Right lobe of liver (tissue), 6 donors: ENCODE results near the gene UNC5B. TPM values are rescaled to one million over a fixed set of nuclear protein-coding genes. Genes with fewer than 3 reads are reported as not detected.

Experiments used
- ATAC-seq, 4 donors: fragments of 200-7000 bp; cut with Tn5 transposase; one replicate each; pipeline ENCODE4 v1.9.1; 2020; ENCODE audit warnings: mild to moderate bottlenecking in 4 of 4, moderate library complexity in 4 of 4
- DNase-seq, 3 donors: peaks; one replicate each; pipeline ENCODE4 v3.0.0-alpha.2; 2020
- H3K27ac ChIP-seq, 3 donors: fragments of 200-600 bp; one replicate each; pipeline ENCODE4 v1.8.0; 2022
- H3K27me3 ChIP-seq, 2 donors: fragments of 200-600 bp; one replicate each; pipeline ENCODE4 v1.8.0; 2022
- H3K36me3 ChIP-seq, 4 donors: fragments of 200-600 bp; sonication (generic) in 1 of 4; one replicate each; pipeline versions ENCODE4 v1.5.1 to v1.8.0; 2017 to 2022; ENCODE audit warnings: control low read depth in 1 of 4
- H3K4me1 ChIP-seq, 4 donors: fragments of 200-600 bp; sonication (generic) in 1 of 4; one replicate each; pipeline versions ENCODE4 v1.5.1 to v1.8.0; 2017 to 2022; ENCODE audit warnings: control low read depth in 1 of 4
- H3K4me3 ChIP-seq, 3 donors: fragments of 200-600 bp; one replicate each; pipeline ENCODE4 v1.8.0; 2022
- H3K9me3 ChIP-seq, 4 donors: fragments of 200-600 bp; sonication (generic) in 1 of 4; one replicate each; pipeline versions ENCODE4 v1.5.1 to v1.8.0; 2017 to 2022; ENCODE audit warnings: control low read depth in 1 of 4
- CTCF ChIP-seq, 4 donors: fragments of 200-600 bp in 3 of 4; fragments of 450-650 bp in 1 of 4; IDR thresholded peaks; one replicate each; pipeline versions ENCODE4 v1.5.1 to v1.8.0; 2016 to 2022; ENCODE audit warnings: antibody characterized with exemption in 4 of 4, mild to moderate bottlenecking in 2 of 4
- POLR2A ChIP-seq: fragments of 450-650 bp; IDR thresholded peaks from one replicate; pipeline ENCODE4 v1.6.1; 2017; ENCODE audit warnings: antibody characterized with exemption, mild to moderate bottlenecking
- WGBS: methylation state at CpG from one replicate; pipeline ENCODE4 v1.1.6; 2018; ENCODE audit warnings: low coverage, low lambda C conversion rate; ENCODE audit not compliant: insufficient coverage; ENCODE audit errors: missing lambda C conversion rate; 5-methylcytosine and 5-hydroxymethylcytosine counted together
- intact Hi-C, 2 donors: fragments of 100-400 bp; cut with DNase I; formaldehyde crosslinking; loops; one replicate each; pipeline versions ENCODE4 v1.11.2 to v1.14.1; 2022
- long read RNA-seq: library from polyadenylated mRNA; unstranded; transcript quantifications from one replicate; pipeline ENCODE4 v2.0.0, GENCODE V29; 2019
- total RNA-seq, 6 experiments: library from RNA; depleted of rRNA in 2 of 6; stranded (reverse); fragments of >200 nt in 2 of 6; fragmentation: NEBNext Ultra II Directional in 3 of 6; extraction: Animal tissue kit (Norgen Biotek cat#: 25700) in 3 of 6; gene quantifications; one replicate each; pipeline versions ENCODE4 v1.1.0 to v1.2.4, GENCODE V29; 2016 to 2023
- donor health status: DM: no; HTN: yes; CAD: no.
- donor health status: DM: no; HTN: no; CAD: no.
- donor health status: DM: no; HTN: no; CAD: no.
- donor health status: DM: no; HTN: yes; CAD: no.
- donor health status: DM: no; HTN: yes; CAD: no.

UNC5B gene
- 1 to 10 TPM; 1.0 to 6.2 (median 2.1) TPM for total RNA-seq
- long read RNA-seq = 0 reads

- H3K27ac ChIP-seq = peak within 1 kb of the TSS; percentile 10 to 26 (median 26)
- peaks cover 0 to 8% of the 10 kb centered on the region in 2 donors for H3K27me3 ChIP-seq
These were observed at the start of gene UNC5B for GRCh38 chr10:71212318-71213126. UNC5B (plus strand) TSS chr10:71212570; CDS start chr10:71212986, 416 bp downstream.

DNA sequence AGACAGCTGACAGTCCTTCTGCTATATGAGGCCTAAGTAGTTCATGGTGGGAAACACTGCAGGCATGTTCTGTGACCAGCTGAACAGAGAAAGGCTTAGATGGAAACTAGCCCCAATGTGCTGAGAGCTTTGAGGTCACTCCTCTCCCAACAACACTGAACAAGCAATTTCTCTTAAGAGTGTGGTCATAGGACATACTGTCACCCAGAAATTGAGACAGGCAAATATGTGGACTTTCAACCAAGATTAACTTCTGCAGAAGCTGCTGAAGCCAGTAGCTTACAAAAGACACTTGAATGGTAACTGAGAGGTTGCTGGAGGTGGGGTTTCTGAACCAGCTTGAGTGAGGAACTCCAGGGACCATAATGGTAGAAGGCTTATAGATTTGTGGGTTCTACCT lies 38.9 kb upstream of the UNC5B start:
- ATAC-seq = no peak
- no peak for TF ChIP-seq CTCF (IDR thresholded peaks at IDR 0.05)
- TF ChIP-seq POLR2A = no peak
- no peak overlapping the region for H3K4me3 ChIP-seq
- H3K27me3 ChIP-seq = no peaks in the 10 kb centered on the region
- no peaks in the 10 kb centered on the region for H3K36me3 ChIP-seq
- intact Hi-C loops = no loop called here
- H3K27ac ChIP-seq = no peak overlapping the region
- no peaks in the 10 kb centered on the region for H3K9me3 ChIP-seq
- DNase-seq = no peak
- H3K4me1 ChIP-seq = no peaks in the 10 kb centered on the region

More at GRCh38 chr10:71212318-71213126, at the start of gene UNC5B:
- intact Hi-C loops = loop anchor here in 1 of 2 donors (10.0 kb wide), 1 partner anchor 308 kb away; no protein-coding TSS in a partner anchor
- ATAC-seq (peak; percentile 84 to 92 (median 87)), DNase-seq (peak; percentile 89 to 90 (median 90))
- WGBS = 0% methylated on average over 28 of the region's 109 CpGs
- H3K4me3 ChIP-seq = peak within 1 kb of the TSS; percentile 48 to 61 (median 50)
- no peaks in the 10 kb centered on the region for H3K9me3 ChIP-seq
- TF ChIP-seq CTCF (IDR thresholded peaks at IDR 0.05) = peak in 2 of 4 donors; percentile 36 to 41
- TF ChIP-seq POLR2A = peak; percentile 92
- H3K4me1 ChIP-seq = peaks cover 0 to 16% (median 0%) of the 10 kb centered on the region in 4 donors
- H3K36me3 ChIP-seq = no peaks in the 10 kb centered on the region

GRCh38 chr10:71176661-71177060 lies 35.7 kb upstream of the UNC5B start:
- WGBS = 92% methylated on average over 2 of the region's 2 CpGs

GRCh38 chr10:71177651-71178199 lies 34.6 kb upstream of the UNC5B start:
- Histone ChIP-seq H3K9me3 (no peaks in the 10 kb centered on the region), H3K4me3 (no peak overlapping the region), H3K27ac (no peak overlapping the region), H3K36me3 (no peaks in the 10 kb centered on the region), H3K27me3 (no peaks in the 10 kb centered on the region), H3K4me1 (no peaks in the 10 kb centered on the region)
- TF ChIP-seq CTCF (IDR thresholded peaks at IDR 0.05) (no peak), POLR2A (no peak)
- no peak for DNase-seq
- no peak for ATAC-seq
- intact Hi-C loops = no loop called here
- 48% methylated on average over 2 of the region's 4 CpGs for WGBS

More at GRCh38 chr10:71176661-71177060, 35.7 kb upstream of the UNC5B start:
- Histone ChIP-seq H3K4me1 (no peaks in the 10 kb centered on the region), H3K36me3 (no peaks in the 10 kb centered on the region), H3K4me3 (no peak overlapping the region), H3K27ac (no peak overlapping the region), H3K9me3 (no peaks in the 10 kb centered on the region), H3K27me3 (no peaks in the 10 kb centered on the region)
- TF ChIP-seq POLR2A (no peak), CTCF (IDR thresholded peaks at IDR 0.05) (no peak)
- intact Hi-C loops = no loop called here
- ATAC-seq (no peak), DNase-seq (no peak)
